Cardiac fibroblast (primary cell): ENCODE measurements around the gene SMOC1.

ENCODE experiments used
- DNase-seq, 2 donors: peaks; one replicate each; pipeline versions ENCODE4 v3.0.0 to v3.0.0-alpha.2; 2010; ENCODE audit warnings: low read depth in 2 of 2
- H3K4me3 ChIP-seq, 2 donors: replicated peaks in 1 of 2; 1 replicate in 1 of 2; 2 replicates in 1 of 2; pipeline ENCODE4 v1.5.1; 2011; ENCODE audit warnings: low read depth in 2 of 2, low read length in 2 of 2, mild to moderate bottlenecking in 2 of 2, moderate library complexity in 1 of 2
- CTCF ChIP-seq: IDR thresholded peaks from one replicate; pipeline ENCODE4 v1.5.1; 2011; ENCODE audit warnings: low read depth, mild to moderate bottlenecking, low read length, inconsistent platforms

SMOC1 gene

GRCh38 chr14:70080076-70080475, 200.9 kb downstream of the SMOC1 start:
- no peak for TF ChIP-seq CTCF
- no peak overlapping the region for H3K4me3 ChIP-seq

More at GRCh38 chr14:70080076-70080475, 200.9 kb downstream of the SMOC1 start:
- no peak for DNase-seq
